ENCODE measurements around the gene NCKAP5.

The NCKAP5 gene

DNA sequence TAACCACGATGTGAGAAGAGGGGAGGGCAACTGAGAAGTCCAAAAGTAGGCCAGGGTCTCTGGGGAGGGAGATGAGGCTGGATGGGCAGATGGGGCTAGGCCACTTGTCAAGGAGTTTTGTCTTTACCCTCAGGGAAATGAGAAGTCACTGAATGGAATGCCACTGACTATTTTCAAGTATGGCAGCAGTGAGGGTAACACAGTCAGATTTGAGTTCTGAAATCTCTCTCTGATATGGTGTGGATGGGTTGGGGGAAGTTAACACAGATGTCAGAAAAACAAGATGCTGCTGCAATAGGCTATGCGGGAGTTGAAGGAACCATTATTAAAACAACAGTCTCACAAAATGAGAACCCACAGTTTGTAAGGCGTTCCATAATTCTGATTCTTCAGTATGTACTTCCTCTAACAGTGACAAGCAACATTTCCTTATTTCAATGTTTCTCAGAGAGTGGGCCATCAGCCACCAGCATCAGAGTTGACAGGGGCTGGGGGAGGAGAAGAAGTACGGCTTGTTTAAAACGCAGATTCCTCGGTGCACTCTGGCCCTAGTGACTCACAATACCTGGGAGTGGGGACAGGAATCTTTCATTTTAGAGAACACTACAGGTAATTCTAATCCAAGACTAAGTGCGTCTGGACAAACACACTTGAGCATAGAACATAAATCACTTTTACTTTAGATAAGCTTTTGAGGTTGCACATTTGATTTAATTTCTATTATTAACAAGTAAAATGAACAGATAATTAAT lies 596.8 kb downstream of the NCKAP5 start:
- DNase-seq: no peak

DNA sequence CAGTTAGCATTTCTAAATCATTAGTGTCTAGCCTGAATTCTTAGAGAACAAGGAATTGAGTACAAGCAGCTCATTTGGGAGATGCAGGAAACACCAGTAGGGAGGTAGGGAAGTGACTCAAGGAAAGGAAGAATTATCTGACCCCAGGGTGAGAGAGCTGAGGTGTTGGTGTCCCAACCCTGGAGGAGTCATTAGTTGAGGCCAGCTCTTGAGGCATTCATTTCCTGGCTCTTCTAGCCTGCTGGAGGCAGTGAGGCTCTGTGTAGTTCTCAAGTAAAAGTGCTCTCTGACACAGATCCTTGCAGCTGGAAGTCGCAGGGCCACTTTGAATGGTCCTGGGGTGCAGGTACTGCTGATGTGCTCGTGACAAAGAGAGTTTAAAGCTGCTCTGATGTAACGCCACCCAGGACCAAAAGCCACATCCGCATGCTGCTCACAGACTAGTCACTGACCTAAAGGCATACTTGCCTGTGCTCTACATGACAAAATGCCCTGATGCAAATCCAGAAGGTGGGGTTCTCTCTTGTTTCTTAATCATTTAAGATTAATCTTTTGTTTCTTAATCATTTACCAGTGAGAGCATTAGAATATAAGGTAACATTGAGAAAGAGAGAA lies 598.8 kb downstream of the NCKAP5 start:
- DNase-seq: no peak

- no peak for DNase-seq
Observed at GRCh38 chr2:132965460-132965859, 602.8 kb downstream of the NCKAP5 start.

- no peak for DNase-seq
Observed at GRCh38 chr2:132963161-132963560, 605.1 kb downstream of the NCKAP5 start.

DNA sequence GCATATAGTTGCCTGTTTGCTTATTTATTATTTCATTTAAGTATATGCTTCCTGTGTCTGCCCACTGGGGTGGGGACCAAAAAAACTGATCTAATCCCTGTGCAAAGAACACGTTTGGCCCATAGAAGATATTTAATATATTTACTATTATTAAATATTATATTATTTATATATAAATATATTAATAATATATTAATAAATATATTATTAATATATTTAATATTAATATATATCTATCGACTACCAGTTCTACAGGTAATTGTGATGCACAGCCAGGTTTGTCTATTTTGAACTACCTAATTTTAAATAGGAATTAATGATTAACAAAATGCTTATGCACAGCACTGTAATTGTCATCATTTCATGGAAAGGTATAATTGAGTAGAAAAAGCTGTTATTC lies 609.4 kb downstream of the NCKAP5 start:
- no peak for DNase-seq

DNA sequence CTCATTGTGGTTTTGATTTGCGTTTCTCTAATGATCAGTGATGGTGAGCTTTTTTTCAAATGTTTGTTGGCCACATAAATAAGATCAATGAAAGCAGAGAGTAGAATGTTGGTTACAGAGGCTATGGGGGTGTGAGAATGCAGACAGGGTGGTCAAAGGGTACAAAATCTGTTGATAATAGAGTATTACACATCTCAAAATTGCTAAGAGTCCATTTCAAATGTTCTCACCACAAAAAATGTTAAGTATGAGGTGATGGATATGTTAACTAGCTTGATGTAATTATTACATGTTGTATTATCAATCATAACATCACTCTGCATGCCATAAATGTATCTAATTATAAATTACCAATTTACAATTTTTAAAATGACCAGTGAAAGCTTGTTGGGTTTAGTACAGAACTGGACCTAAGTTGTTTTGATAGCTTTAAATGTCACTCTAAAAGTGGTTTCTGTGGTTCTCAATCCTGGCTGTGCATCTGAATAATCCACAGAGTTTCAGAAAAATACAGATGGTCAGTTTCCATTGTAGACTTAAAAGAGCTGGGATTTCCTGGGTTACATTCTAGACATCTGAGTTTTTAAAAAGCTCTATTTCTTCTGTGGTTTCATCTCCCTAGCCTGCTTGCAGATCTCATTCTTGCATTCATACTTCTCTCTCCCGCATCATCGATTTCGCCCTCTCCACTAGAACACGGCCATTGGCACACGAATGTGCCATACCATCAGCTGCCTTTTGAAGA lies 612.2 kb downstream of the NCKAP5 start:
- no peak for DNase-seq

- DNase-seq: no peak
Observed at GRCh38 chr2:132953771-132954170, 614.5 kb downstream of the NCKAP5 start.

- DNase-seq: no peak
Observed at GRCh38 chr2:132951008-132951714, 617.1 kb downstream of the NCKAP5 start.

GRCh38 chr2:132949108-132949507 lies 619.2 kb downstream of the NCKAP5 start:
- no peak for DNase-seq

DNA sequence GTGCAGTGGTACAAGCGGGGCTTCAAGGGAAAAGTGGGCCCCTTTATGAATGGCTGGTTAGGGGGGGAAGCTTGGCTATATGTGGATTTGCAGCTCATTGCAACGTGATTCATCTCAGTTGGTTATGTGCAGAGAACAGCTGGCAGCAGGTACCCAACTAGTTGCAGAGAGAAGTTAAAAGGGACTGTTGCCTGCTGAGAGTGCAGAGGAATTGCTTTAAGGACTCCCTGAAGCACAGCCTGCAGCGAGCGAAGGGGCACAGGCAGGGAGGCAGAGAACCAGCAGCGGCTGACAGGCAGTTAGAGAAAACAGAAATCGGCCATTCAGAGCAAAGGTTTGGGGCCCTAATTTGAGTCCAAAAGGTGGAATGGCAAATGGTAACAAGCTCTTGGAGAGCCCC lies 620.1 kb downstream of the NCKAP5 start:
- no peak for DNase-seq

DNA sequence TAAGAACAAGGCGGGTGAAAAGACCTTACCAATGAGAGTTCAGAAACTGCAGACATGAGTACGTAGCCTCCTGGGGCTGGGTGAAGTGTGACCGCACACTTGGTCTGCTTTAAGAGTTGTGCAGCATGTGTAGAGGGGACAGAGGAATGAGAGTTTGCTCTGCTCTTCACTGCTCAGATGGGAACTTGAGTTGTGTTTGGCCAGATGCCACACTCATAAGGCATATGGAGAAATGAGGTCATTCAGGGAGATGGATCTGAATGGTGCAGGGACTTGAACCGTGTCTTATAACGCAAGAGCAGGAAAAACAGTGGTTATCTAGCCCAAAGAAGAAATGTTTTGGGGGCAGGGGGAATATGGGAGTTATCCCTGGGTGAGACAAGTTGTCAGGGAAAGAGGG lies 624.4 kb downstream of the NCKAP5 start:
- DNase-seq: no peak

GRCh38 chr2:132941296-132942020 lies 626.8 kb downstream of the NCKAP5 start:
- no peak for DNase-seq

GRCh38 chr2:132937629-132938028 lies 630.6 kb downstream of the NCKAP5 start:
- no peak for DNase-seq

DNA sequence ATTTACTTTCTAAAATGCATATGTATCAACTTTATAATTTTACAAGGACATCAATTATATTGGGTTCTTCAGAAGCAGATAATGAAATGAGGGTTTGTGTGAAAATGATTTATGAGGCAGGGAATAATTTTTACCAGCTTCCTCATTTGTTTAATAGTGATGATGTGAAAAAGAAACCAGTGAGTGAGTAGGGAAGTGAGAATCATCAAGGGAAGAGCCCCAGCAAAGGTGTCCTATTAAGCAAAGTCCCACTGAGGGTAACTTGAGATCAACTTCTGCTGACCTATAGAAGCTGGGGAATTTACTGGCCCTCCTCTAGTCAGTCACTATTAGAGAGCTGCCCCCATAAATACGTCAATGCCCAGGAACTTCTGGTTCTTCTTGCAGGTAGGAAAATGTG lies 631.5 kb downstream of the NCKAP5 start:
- DNase-seq: no peak

- no peak for DNase-seq
Observed at GRCh38 chr2:132936261-132936660, 632.0 kb downstream of the NCKAP5 start.

DNA sequence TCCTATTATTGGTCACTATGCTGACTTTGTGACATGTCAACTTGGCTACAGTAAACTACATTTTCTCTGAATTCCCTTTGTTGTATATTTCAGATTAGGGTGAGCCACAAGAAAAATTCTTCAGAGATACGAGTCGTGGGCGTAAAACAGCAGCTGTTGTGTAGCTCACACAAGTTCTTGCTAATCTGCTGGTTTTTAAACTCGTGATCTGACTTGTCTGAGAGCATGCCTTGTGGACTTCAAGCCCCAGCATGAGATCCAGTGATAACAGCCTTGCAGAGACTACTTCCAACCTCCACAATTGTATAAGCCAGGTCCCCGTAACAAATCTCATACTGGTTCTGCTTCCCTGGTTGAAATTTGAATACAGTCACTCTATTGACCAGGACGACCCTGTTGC lies 638.5 kb downstream of the NCKAP5 start:
- no peak for DNase-seq

DNA sequence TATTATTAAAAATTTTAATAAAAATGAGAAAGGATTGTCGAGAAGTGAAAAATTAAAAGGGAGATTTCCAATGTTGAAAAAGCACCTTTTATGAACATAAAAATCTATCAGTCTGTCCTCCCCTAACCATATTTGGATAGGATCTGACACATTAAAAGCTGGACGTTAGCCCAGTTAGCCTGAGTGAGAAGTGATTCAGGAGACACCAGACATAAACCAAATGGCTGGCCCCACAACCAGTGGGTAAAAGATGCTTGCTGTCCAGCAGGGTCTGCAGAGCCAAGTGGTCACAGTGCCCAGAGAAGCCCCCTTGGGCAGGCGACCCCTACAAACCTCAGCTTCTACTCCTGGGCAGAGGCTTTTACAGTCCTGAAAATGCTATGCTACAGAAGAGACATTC lies 644.5 kb downstream of the NCKAP5 start:
- no peak for DNase-seq

- no peak for DNase-seq
Observed at GRCh38 chr2:132915812-132916549, 652.3 kb downstream of the NCKAP5 start.

DNA sequence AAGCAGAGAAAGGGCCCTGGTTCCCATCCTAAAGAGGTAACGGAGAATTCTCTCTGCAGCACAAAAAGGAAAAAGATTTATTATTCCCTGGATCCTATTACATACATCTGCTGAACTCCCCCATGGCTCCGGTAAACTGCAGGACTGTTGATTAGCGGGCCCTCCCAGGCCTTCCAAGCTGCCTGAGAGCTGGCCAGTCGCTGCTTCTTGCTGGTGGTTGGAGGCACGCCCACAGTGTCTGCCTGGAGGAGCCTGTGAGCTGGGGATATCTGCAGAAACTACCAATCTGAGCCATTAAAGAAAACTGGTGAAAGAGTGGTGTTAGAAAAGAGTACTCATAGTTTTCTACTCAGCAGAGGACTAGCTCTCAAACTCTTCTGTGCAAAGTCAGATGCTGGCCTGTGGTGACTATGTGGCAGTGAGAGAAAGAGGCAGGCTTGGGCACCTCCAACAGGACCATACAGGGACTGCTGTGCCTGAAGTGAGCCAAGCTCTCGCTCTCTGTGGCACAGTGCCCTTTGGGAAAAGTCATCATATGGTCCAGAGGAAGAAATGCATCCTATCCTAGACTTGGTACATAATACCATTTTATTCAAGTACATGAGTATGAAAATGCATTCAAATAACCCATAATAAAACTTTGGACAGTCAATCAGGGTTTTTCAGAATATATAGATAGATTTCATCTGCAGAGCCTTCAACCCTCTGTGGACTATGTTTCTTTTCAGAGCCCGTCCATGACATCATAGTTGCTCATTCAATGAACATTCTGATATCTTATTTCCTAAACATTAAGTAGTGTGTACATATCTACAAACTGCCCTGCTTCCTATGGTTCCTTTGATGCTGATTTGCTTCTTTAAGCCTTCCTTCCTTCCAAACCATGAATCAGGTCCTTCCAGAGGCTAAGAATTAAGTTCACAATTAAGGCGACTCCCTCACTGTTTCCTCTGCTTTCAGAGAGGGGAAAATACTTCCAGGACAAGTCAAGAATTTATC lies 656.2 kb downstream of the NCKAP5 start:
- DNase-seq: no peak

GRCh38 chr2:132910432-132910831 lies 657.8 kb downstream of the NCKAP5 start:
- DNase-seq: no peak

- DNase-seq: no peak
Observed at GRCh38 chr2:132909427-132909826, 658.8 kb downstream of the NCKAP5 start.

All from activated gamma-delta T cell treated with Interleukin-2 at 50 U/mL for 16 hours (primary cell).